K562 (cell line): ENCODE results near the gene NACAD. TPM values are rescaled to one million over a fixed set of nuclear protein-coding genes. Genes with fewer than 3 reads are reported as not detected.

Experiments used
- ATAC-seq: fragments of 200-7000 bp; cut with Tn5 transposase; 3 replicates; pipeline ENCODE4 v1.9.1; 2020; ENCODE audit warnings: moderate library complexity
- BruUV-seq: library from RNA; stranded (reverse); fragments of 400-500 nt; replicated peaks from 2 replicates; lab custom pipeline; 2021; lab: Mats Ljungman, UMichigan
- CTCF ChIA-PET: fragments of 300-600 bp; formaldehyde crosslinking; extraction: SDS; loops from one replicate; lab custom pipeline; 2021; ENCODE audit warnings: low intra/inter-chr PET ratio; lab: Yijun Ruan, JAX
- POLR2A ChIA-PET: fragments of 300-600, 350-650 bp; sonication (Branson Sonifier 250); formaldehyde crosslinking; extraction: SDS; loops from one replicate; lab custom pipeline; 2021; ENCODE audit warnings: antibody characterized with exemption, inconsistent platforms; lab: Yijun Ruan, JAX
- DNase-seq, 4 experiments: peaks; one replicate each; pipeline versions ENCODE4 v3.0.0 to v3.0.0-alpha.2; 2011 to 2018; ENCODE audit warnings: low spot score in 3 of 4, mixed read lengths in 3 of 4; ENCODE audit errors: extremely low read depth in 1 of 4
- FAIRE-seq: peaks from 2 replicates; lab custom pipeline; 2011; peaks lifted over from hg19 to GRCh38; lab: Jason Lieb, UNC
- H2AFZ ChIP-seq: 2 replicates; pipeline ENCODE4 v1.6.0; 2011; ENCODE audit warnings: low read depth, low read length, control low read depth, inconsistent platforms
- H3K27ac ChIP-seq: fragments of 200-600 bp; 3 replicates; pipeline ENCODE4 v1.8.0; 2011; ENCODE audit warnings: low read depth, mild to moderate bottlenecking, control low read depth, inconsistent platforms, low read length, moderate library complexity, mixed read lengths; ENCODE audit errors: extremely low read depth
- H3K27me3 ChIP-seq, 2 experiments: fragments of 300-600 bp in 1 of 2; 2 replicates in 1 of 2; 3 replicates in 1 of 2; pipeline versions ENCODE4 v1.6.0 to v1.8.0; 2011; ENCODE audit warnings: inconsistent platforms in 2 of 2, low read length in 2 of 2, mild to moderate bottlenecking in 1 of 2, mixed read lengths in 1 of 2, moderate library complexity in 1 of 2; ENCODE audit not compliant: control insufficient read depth in 2 of 2, insufficient read depth in 2 of 2
- H3K36me3 ChIP-seq: fragments of 300-600 bp; 3 replicates; pipeline ENCODE4 v1.8.0; 2011; ENCODE audit warnings: mild to moderate bottlenecking, low read length, inconsistent platforms; ENCODE audit not compliant: control insufficient read depth, insufficient read depth
- H3K4me1 ChIP-seq, 2 experiments: fragments of 200-600 bp in 1 of 2; replicated peaks in 1 of 2; 2 replicates in 1 of 2; 3 replicates in 1 of 2; pipeline versions ENCODE4 v1.5.1 to v1.8.0; 2011; ENCODE audit warnings: inconsistent platforms in 2 of 2, low read length in 2 of 2, mild to moderate bottlenecking in 1 of 2, mixed read lengths in 1 of 2, moderate library complexity in 1 of 2; ENCODE audit not compliant: control insufficient read depth in 2 of 2, insufficient read depth in 2 of 2
- H3K4me2 ChIP-seq: 2 replicates; pipeline ENCODE4 v1.6.1; 2011; ENCODE audit warnings: low read length, control low read depth, inconsistent platforms, mixed read lengths; ENCODE audit not compliant: insufficient read depth
- H3K4me3 ChIP-seq: fragments of 200-600 bp; sonication (generic), shearing (Covaris generic); 2 replicates; pipeline ENCODE4 v1.5.1; 2016; ENCODE audit warnings: control low read depth, inconsistent platforms
- H3K79me2 ChIP-seq: fragments of 200-600 bp; 3 replicates; pipeline ENCODE4 v1.8.0; 2011; ENCODE audit warnings: low read length, inconsistent platforms; ENCODE audit not compliant: control insufficient read depth, insufficient read depth
- H3K9ac ChIP-seq, 2 experiments: 2 replicates each; pipeline versions ENCODE4 v1.6.0 to v1.6.1; 2011; ENCODE audit warnings: low read depth in 2 of 2, low read length in 2 of 2, control low read depth in 1 of 2, inconsistent platforms in 1 of 2, mild to moderate bottlenecking in 1 of 2, mixed read lengths in 1 of 2; ENCODE audit not compliant: insufficient read depth in 1 of 2
- H3K9me1 ChIP-seq: one replicate; pipeline ENCODE4 v1.6.0; 2011; ENCODE audit warnings: inconsistent platforms, mild to moderate bottlenecking, low read length, moderate library complexity; ENCODE audit not compliant: control insufficient read depth, insufficient read depth
- H3K9me3 ChIP-seq: replicated peaks from 2 replicates; pipeline ENCODE4 v1.5.1; 2011; ENCODE audit warnings: low read depth, low read length, inconsistent platforms; ENCODE audit not compliant: control insufficient read depth, insufficient read depth
- H4K20me1 ChIP-seq: replicated peaks from 2 replicates; pipeline ENCODE4 v1.6.1; 2011; ENCODE audit warnings: low read length, inconsistent platforms, mixed read lengths; ENCODE audit not compliant: control insufficient read depth, insufficient read depth
- ESRRA ChIP-seq: fragments of 450-650 bp; IDR thresholded peaks from 2 replicates; pipeline ENCODE4 v1.6.1; 2014; ENCODE audit warnings: low read depth, mild to moderate bottlenecking, moderate library complexity, borderline replicate concordance
- L3MBTL2 ChIP-seq: fragments of 450-650 bp; IDR thresholded peaks from 2 replicates; pipeline ENCODE4 v1.6.1; 2016; ENCODE audit warnings: mild to moderate bottlenecking, moderate library complexity
- NFE2L1 ChIP-seq: fragments of 450-650 bp; IDR thresholded peaks from 2 replicates; pipeline ENCODE4 v1.6.1; 2016; ENCODE audit warnings: missing genetic modification characterization, low read depth, mild to moderate bottlenecking, missing compliant biosample characterization, moderate library complexity, borderline replicate concordance
- NR2C1 ChIP-seq, 2 experiments: fragments of 450-650 bp; IDR thresholded peaks; 2 replicates each; pipeline ENCODE4 v1.6.1; 2017; ENCODE audit warnings: mild to moderate bottlenecking in 2 of 2, antibody characterized with exemption in 1 of 2, inconsistent platforms in 1 of 2, missing compliant biosample characterization in 1 of 2, missing genetic modification characterization in 1 of 2
- ZNF785 ChIP-seq: fragments of 250-450 bp; sonication (Bioruptor Pico); IDR thresholded peaks from 2 replicates; pipeline ENCODE4 v1.4.0; 2020; ENCODE audit warnings: mild to moderate bottlenecking
- WGBS: fragments of 100-300 bp; shearing (Covaris generic); methylation state at CpG from one replicate; pipeline ENCODE4 v1.1.6; 2016; ENCODE audit warnings: low coverage, mixed read lengths; ENCODE audit not compliant: insufficient coverage; ENCODE audit errors: missing lambda C conversion rate; 5-methylcytosine and 5-hydroxymethylcytosine counted together
- in situ Hi-C: fragments of 300-500 bp; cut with MboI; formaldehyde crosslinking; loops from 4 replicates; pipeline ENCODE4 v1.15.0; 2018; ENCODE audit warnings: inconsistent platforms, mixed read lengths
- intact Hi-C: fragments of 100-400 bp; cut with micrococcal nuclease; formaldehyde crosslinking; loops from 2 replicates; pipeline ENCODE4 v1.14.2; 2022
- polyA plus RNA-seq, 8 experiments: library from polyadenylated mRNA; depleted of rRNA in 4 of 8; stranded (reverse) in 5 of 8; unstranded in 3 of 8; fragments of >200 nt; fragmentation: Nextera tagmentation in 2 of 8; fragmentation: Illumina TruSeq in 1 of 8; extraction: Ambion mirVana in 2 of 8; extraction: Trizol in 1 of 8; gene quantifications; 2 replicates each; pipeline versions ENCODE4 v1.2.1 to v1.2.3, GENCODE V29; 2011 to 2014; ENCODE audit warnings: inconsistent platforms in 1 of 8, missing spikeins in 1 of 8
- total RNA-seq, 7 experiments: library from RNA; depleted of rRNA in 6 of 7; stranded (reverse); fragments of >200 nt in 6 of 7; fragmentation: Illumina TruSeq in 2 of 7; extraction: Trizol in 2 of 7; gene quantifications; 2 replicates each; pipeline versions ENCODE4 v1.2.1 to v1.2.3, GENCODE V29; 2011 to 2021; ENCODE audit warnings: low replicate concordance in 1 of 7
- TF ChIP-seq, protein P1 (sequence below): sonication (generic); formaldehyde crosslinking; IDR thresholded peaks from 2 replicates; pipeline ENCODE4 v1.9.0; 2022; ENCODE audit warnings: mild to moderate bottlenecking, missing genetic modification reagents

NACAD gene
- total and polyA plus RNA-seq, 9 of the 15 experiments (the other 6 are each of a cell fraction or from before 2014, with no cell fraction given) = under 0.01 to 0.03 (median 0.02) TPM; not detected in 5

- ATAC-seq = no peak
- Histone ChIP-seq H3K4me2 (no peak overlapping the region), H4K20me1 (no peaks in the 10 kb centered on the region), H3K27ac (no peak overlapping the region), H3K27me3 (no peaks in the 10 kb centered on the region), H3K9me3 (no peaks in the 10 kb centered on the region), H2AFZ (no peak overlapping the region), H3K4me1 (peaks cover 4 to 7% of the 10 kb centered on the region in 2 experiments; a peak in 4 of 5 replicates), H3K36me3 (no peaks in the 10 kb centered on the region), H3K9ac (no peak overlapping the region), H3K9me1 (peaks cover 3% of the 10 kb centered on the region), H3K4me3 (no peak overlapping the region)
- CTCF ChIA-PET = interaction anchor here (0.9 kb wide), 1 partner anchor 166 kb away, joined by 3 read pairs; no protein-coding TSS in a partner anchor
- no TSS peak for BruUV-seq
- intact Hi-C loops = loop anchor here (10.0 kb wide), 1 partner anchor 279 kb away; no protein-coding TSS in a partner anchor
- no peak for DNase-seq
- 43% methylated on average over 4 of the region's 4 CpGs for WGBS
- FAIRE-seq = no peak
- POLR2A ChIA-PET = interaction anchor here (0.7 to 1.4 kb wide), 3 partner anchors 11 to 879 kb away, joined by 3 to 8 read pairs (median 3); partner anchors contain the start of gene TBRG4
- in situ Hi-C loops = loop anchor here (10.0 kb wide), 1 partner anchor 539 kb away; no protein-coding TSS in a partner anchor
- no peak for TF ChIP-seq NR2C1 (IDR thresholded peaks at IDR 0.05)
- peak; percentile 29; the same call in 1 of the 2 replicates for TF ChIP-seq NR2C1 (tag; IDR thresholded peaks at IDR 0.05)
- TF ChIP-seq ESRRA = peak; percentile 10; the same call in 1 of the 2 replicates
- no peak for TF ChIP-seq L3MBTL2
- TF ChIP-seq ZNF785 = no peak
- TF ChIP-seq, protein P1, sequence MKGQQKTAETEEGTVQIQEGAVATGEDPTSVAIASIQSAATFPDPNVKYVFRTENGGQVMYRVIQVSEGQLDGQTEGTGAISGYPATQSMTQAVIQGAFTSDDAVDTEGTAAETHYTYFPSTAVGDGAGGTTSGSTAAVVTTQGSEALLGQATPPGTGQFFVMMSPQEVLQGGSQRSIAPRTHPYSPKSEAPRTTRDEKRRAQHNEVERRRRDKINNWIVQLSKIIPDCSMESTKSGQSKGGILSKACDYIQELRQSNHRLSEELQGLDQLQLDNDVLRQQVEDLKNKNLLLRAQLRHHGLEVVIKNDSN (CRISPR knock-in tag) = peak; percentile 52
- TF ChIP-seq NFE2L1 (tag) = no peak
- TF ChIP-seq, all 486 proteins: peak for 3
- no peaks in the 10 kb centered on the region for H3K79me2 ChIP-seq
Observed at GRCh38 chr7:45133352-45133751, 44.6 kb upstream of the NACAD start.
